Neural crest cell (in vitro differentiated cells): ENCODE data around the gene PCDHGB1. TPM values are rescaled to one million over a fixed set of nuclear protein-coding genes. Genes with fewer than 3 reads are reported as not detected.
"Not testable (repeated sequence)": the region's sequence is repeated elsewhere in the genome, so short reads cannot be mapped to it uniquely, and the experiment has no call there.

Experiments used
- DNase-seq: peaks from one replicate; pipeline ENCODE4 v3.0.0; 2021; ENCODE audit warnings: low read depth, mixed read lengths, low spot score
- H3K27ac Mint-ChIP-seq: one replicate; pipeline ENCODE4 v1.8.0; 2021; ENCODE audit warnings: mild to moderate bottlenecking, mixed read lengths; ENCODE audit not compliant: unreplicated experiment
- H3K27me3 Mint-ChIP-seq: 2 replicates; pipeline ENCODE4 v1.8.0; 2021; ENCODE audit warnings: low read depth, mild to moderate bottlenecking, mixed read lengths
- H3K36me3 Mint-ChIP-seq: 2 replicates; pipeline ENCODE4 v1.8.0; 2021; ENCODE audit warnings: low read depth, mild to moderate bottlenecking, mixed read lengths
- H3K4me1 Mint-ChIP-seq: 2 replicates; pipeline ENCODE4 v1.8.0; 2021; ENCODE audit warnings: mixed read lengths
- H3K4me3 Mint-ChIP-seq: one replicate; pipeline ENCODE4 v1.8.0; 2021; ENCODE audit warnings: mild to moderate bottlenecking, mixed read lengths
- H3K9me3 Mint-ChIP-seq: 2 replicates; pipeline ENCODE4 v1.8.0; 2021; ENCODE audit warnings: mixed read lengths
- CTCF ChIP-seq: fragments of 200-600 bp; sonication (generic); conservative IDR thresholded peaks from 2 replicates; pipeline ENCODE4 v1.5.0; 2021; ENCODE audit warnings: antibody characterized with exemption, mild to moderate bottlenecking
- long read RNA-seq: library from polyadenylated mRNA; unstranded; transcript quantifications from one replicate; pipeline ENCODE4 v2.0.0, GENCODE V29; 2020
- total RNA-seq: library from RNA; stranded (reverse); gene quantifications from 2 replicates; pipeline ENCODE4 v1.2.1, GENCODE V29; 2021

PCDHGB1 gene
- 2.8 and 3.0 TPM in 2 replicates for total RNA-seq
- long read RNA-seq: 0 reads

GRCh38 chr5:141349917-141350619 is at the start of gene PCDHGB1:
Gene PCDHGB1, plus strand, starts transcription at chr5:141350099. Its CDS starts 162 bp downstream, at chr5:141350261.
- Mint-ChIP-seq H3K27me3 (no peaks in the 10 kb centered on the region), H3K27ac (no peak within 1 kb of the TSS), H3K36me3 (peaks cover 31% of the 10 kb centered on the region), H3K4me1 (no peaks in the 10 kb centered on the region), H3K4me3 (peak within 1 kb of the TSS; percentile 69), H3K9me3 (peaks cover 27% of the 10 kb centered on the region)
- peak; percentile 21 for DNase-seq
- peak; percentile 59 for TF ChIP-seq CTCF

- DNase-seq: no peak
- Mint-ChIP-seq H3K36me3 (peaks cover 56% of the 10 kb centered on the region), H3K4me1 (no peaks in the 10 kb centered on the region), H3K27me3 (no peaks in the 10 kb centered on the region), H3K9me3 (peaks cover 16% of the 10 kb centered on the region), H3K27ac (no peak within 1 kb of the TSS), H3K4me3 (no peak within 1 kb of the TSS)
- no peak for TF ChIP-seq CTCF
These were observed 46.1 kb upstream of the PCDHGB1 start, which contains the start of gene SLC25A2 for GRCh38 chr5:141303756-141304155. Gene SLC25A2, minus strand, starts transcription at chr5:141304049. Its CDS starts 184 bp downstream, at chr5:141303865.

GRCh38 chr5:141306630-141307029 is 43.3 kb upstream of the PCDHGB1 start:
- H3K9me3 Mint-ChIP-seq: peaks cover 19% of the 10 kb centered on the region

DNA sequence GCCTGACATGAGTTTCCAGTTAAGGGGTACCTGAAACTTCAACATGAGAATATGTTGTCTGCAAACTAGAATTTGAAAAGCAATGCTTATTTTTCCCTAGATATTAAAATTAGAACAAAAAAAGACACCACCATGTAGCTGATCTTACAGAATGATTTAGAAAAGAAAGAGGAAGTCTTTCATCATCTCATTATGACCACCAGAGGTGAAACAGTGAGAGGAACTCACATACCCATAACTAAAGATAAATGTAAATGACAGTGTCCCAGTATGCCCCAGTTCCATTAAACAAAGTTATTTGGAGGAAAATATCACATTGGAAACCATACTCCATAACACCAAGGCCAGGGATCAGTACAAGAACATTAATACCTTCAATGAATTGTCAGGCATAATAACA is 36.2 kb upstream of the PCDHGB1 start:
- H3K4me3 Mint-ChIP-seq: no peak overlapping the region
- no peak for TF ChIP-seq CTCF
- H3K27ac Mint-ChIP-seq: no peak overlapping the region
- peaks cover 77% of the 10 kb centered on the region for H3K36me3 Mint-ChIP-seq
- H3K4me1 Mint-ChIP-seq: peaks cover 7% of the 10 kb centered on the region
- no peak for DNase-seq
- peaks cover 39% of the 10 kb centered on the region for H3K9me3 Mint-ChIP-seq
- peaks cover 4% of the 10 kb centered on the region for H3K27me3 Mint-ChIP-seq

More at GRCh38 chr5:141306630-141307029, 43.3 kb upstream of the PCDHGB1 start:
- H3K36me3 Mint-ChIP-seq: peaks cover 73% of the 10 kb centered on the region
- no peak for DNase-seq
- no peak overlapping the region for H3K27ac Mint-ChIP-seq
- no peak for TF ChIP-seq CTCF
- H3K4me3 Mint-ChIP-seq: no peak overlapping the region
- H3K27me3 Mint-ChIP-seq: no peaks in the 10 kb centered on the region
- no peaks in the 10 kb centered on the region for H3K4me1 Mint-ChIP-seq

DNA sequence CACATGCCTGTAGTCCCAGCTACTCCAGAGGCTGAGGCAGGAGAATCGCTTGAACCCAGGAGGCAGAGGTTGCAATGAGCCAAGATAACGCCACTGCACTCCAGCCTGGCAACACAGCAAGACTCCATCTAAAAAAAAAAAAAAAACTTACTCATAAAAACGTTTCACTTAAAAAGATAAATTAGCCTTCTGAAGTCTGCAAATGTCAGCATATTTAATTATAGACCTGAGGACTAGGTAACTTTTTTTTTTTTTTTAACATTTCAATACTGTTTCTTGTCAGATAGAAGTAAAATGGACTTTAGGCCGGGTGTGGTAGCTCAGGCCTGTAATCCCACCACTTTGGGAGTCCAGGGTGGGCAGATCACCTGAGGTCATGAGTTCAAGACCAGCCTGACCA is 32.9 kb upstream of the PCDHGB1 start:
- not testable (repeated sequence) for DNase-seq, H3K27me3 Mint-ChIP-seq, H3K27ac Mint-ChIP-seq
- Mint-ChIP-seq H3K4me3 (peak overlapping the region; percentile 24), H3K36me3 (peaks cover 75% of the 10 kb centered on the region), H3K9me3 (peaks cover 46% of the 10 kb centered on the region), H3K4me1 (peaks cover 27% of the 10 kb centered on the region)

DNA sequence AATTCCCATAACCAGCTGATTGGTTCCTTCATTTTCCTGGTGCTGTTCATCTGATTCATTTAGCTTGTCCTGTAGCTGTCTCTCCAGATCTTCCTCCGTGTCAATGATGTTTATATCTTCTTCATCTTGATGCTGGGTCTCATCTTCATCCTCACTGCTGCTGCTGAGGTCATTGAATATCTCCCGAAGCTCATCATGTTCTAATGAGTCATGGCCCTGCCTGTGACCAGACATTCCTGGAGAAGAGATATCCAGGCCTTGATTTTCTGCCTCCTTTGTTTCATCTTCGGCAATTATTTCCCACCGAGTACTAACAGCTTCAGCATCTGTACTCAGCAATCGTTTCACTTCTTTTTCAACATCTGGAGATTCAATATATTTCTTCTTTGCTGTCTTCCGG is 30.7 kb upstream of the PCDHGB1 start:
- H3K27me3 Mint-ChIP-seq: peaks cover 10% of the 10 kb centered on the region
- peak overlapping the region; percentile 94 for H3K4me3 Mint-ChIP-seq
- H3K27ac Mint-ChIP-seq: no peak overlapping the region
- TF ChIP-seq CTCF: no peak
- H3K36me3 Mint-ChIP-seq: peaks cover 63% of the 10 kb centered on the region
- H3K9me3 Mint-ChIP-seq: peaks cover 38% of the 10 kb centered on the region
- H3K4me1 Mint-ChIP-seq: peaks cover 27% of the 10 kb centered on the region
- no peak for DNase-seq
